Astrocyte of the hippocampus (primary cell): Measurements from ENCODE around the gene ADAMTS7.
"Not testable (repeated sequence)": the region's sequence is repeated elsewhere in the genome, so short reads cannot be mapped to it uniquely, and the experiment has no call there.

Experiments used
- DNase-seq: peaks from one replicate; pipeline ENCODE4 v3.0.0; 2011; ENCODE audit warnings: low read depth, low spot score

The ADAMTS7 gene

GRCh38 chr15:78753751-78754535 lies 57.3 kb downstream of the ADAMTS7 start:
- not testable (repeated sequence) for DNase-seq

DNA sequence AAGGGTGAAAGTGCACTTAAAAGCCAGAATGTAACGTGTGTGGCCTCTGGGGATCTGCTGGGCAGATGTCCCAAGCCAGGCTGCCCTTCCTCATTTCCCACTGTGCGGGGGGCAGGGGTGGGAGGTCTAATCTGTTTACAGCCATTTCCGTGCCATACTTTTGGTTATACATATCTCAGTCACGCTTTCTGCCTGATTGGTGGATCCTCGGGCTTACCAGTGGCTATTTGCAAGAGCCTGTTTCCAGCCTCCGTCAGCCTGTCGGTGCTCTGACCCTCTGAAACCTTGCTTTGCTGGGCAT lies 58.0 kb downstream of the ADAMTS7 start:
- not testable (repeated sequence) for DNase-seq

- DNase-seq = no peak
Measured at GRCh38 chr15:78752492-78753358, 58.5 kb downstream of the ADAMTS7 start.

DNA sequence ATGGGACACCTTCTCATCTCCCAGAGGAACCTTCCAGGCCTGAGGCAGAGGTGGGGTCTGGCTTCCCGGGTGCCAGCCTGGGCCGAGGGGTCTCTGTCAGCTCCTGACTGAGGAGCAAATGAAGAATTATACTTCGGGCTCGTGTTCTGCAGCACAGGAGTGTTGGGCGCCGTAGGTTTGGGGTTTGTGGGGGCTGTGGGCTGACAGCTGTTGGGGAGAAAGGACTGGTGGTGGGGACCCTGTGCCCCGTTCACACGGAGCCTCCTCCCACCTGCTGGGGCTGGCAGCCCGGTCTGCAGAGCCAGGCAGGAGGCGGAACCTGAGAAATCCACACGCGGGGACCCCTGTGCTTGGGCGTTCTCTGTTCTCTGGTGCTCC lies 59.7 kb downstream of the ADAMTS7 start:
- no peak for DNase-seq

DNA sequence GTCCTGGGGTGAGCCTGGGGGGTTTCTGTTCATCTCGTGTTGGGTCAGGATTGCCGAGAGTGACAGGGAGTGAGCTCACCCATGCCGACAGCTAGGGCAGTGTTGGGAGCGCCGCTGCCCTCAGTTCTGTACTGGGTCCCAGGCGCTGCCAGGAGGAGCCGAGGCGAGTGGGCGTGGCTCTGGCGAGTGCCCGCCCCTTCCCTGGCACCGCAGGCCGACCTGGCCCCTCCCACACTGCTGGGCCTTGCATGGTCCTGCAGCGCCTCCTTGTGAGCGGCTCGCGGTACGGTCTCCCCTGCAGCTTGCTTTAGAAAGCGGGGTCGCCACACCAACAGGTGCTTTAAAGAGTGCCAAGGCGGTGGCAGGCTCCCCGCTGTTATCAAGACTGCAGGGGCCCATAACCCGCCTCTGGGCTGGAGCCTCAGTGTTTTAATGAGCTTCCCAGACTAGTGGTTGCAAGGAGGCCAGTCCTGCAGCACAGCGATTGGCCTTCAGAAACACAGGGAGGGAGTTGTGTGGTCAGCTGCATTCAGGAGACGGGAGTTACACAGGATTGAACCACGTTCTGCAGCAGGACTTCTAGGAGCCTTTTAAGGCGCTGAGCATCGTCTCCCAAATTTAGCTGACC lies 60.2 kb downstream of the ADAMTS7 start:
- DNase-seq = peak; percentile 95

DNA sequence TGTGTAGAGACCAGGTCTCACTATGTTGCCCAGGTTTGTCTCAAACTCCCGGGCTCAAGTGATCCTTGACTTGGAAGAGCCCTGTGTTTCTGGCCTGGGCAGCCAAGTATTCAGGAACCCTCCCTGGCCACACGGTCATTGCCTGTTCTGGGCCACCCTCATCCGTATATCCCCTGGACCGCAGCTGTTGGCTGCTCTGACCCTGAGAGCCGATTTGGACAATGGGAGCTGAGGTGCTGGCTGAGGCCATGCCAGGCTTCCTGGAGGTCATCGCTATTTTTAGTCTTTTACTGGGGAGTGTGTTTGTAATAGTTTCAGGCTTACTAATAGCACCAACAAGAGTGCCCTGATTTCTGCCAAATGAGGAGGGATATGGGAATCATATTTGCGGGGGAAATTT lies 60.7 kb downstream of the ADAMTS7 start:
- no peak for DNase-seq

GRCh38 chr15:78749831-78750230 lies 61.4 kb downstream of the ADAMTS7 start:
- no peak for DNase-seq

DNA sequence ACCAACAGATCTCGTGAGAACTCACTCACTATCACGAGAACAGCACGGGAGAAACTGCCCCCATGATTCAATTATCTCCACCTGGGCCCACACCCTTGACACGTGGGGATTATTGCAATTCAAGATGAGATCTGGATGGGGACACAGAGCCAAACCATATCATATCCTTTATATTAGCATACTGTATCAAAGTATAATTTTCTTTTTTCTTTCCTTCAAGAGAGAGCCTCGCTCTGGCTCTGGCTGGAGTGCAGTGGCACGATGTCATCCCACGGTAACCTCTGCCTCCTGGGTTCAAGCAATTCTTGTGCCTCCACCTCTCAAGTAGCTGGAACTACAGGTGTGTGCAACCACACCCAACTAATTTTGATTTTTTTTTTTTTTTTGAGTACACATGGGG lies 63.4 kb downstream of the ADAMTS7 start:
- not testable (repeated sequence) for DNase-seq

GRCh38 chr15:78741674-78742073 lies 69.6 kb downstream of the ADAMTS7 start:
- not testable (repeated sequence) for DNase-seq

DNA sequence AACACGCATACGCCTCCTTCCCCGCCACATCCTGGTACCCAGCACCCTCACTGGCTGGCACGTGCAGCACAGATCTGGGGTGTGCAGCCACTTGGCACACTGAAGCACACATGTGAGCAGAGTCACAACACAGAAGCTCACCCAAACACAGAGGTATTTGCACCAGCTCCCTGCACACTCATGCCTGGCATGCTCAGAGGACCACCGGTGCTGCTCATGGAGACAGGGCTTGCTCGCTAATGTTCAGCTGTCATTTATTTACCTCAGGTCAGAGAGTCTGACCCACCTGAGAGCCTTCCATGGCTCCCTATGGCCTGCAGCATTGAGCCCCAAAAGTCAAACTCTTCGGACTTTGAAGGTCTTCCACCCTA lies 70.4 kb downstream of the ADAMTS7 start:
- no peak for DNase-seq

DNA sequence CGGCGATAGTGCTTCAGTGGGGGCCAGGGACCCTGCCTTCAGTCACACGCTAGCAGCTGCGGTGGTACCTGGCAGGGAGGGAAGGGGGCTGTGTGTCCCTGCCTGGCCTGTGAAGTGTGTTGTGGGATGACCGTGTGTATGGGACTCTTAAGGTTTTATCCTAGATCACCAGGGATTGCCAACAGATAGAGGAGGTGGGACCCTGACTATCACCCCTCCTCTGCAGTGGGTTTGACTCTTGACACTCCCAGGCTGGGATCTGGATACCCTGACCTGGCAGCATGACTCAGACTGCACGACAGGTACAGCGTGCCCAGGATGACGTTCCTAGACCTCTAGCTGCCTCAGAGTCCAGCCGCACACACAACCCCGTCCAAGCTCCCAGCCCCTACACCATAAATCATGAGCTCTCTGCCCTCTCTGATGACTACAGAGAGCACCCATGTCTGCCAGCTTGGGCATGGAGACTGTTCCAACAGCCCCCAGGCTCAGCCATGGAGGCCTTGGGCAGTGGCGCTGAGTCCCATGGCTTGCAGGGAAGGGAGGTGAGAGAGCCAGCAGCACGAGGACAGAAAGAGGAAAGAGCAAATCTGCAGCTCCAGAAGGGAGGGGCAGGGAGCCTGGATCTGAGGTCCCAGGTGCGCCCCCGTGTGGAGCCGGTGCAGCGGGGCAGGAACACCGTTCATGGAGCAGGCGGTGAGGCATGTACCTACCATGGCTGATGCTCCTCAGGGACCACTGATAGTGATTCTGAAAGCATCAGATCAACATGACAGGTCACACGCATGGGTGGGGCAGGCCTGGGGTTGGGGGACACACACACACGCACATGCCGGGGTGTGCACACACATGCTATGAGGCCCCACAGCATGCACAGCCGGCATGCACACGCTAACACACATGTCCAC lies 71.0 kb downstream of the ADAMTS7 start:
- DNase-seq = peak; percentile 47

GRCh38 chr15:78739206-78739605 lies 72.1 kb downstream of the ADAMTS7 start:
- no peak for DNase-seq

DNA sequence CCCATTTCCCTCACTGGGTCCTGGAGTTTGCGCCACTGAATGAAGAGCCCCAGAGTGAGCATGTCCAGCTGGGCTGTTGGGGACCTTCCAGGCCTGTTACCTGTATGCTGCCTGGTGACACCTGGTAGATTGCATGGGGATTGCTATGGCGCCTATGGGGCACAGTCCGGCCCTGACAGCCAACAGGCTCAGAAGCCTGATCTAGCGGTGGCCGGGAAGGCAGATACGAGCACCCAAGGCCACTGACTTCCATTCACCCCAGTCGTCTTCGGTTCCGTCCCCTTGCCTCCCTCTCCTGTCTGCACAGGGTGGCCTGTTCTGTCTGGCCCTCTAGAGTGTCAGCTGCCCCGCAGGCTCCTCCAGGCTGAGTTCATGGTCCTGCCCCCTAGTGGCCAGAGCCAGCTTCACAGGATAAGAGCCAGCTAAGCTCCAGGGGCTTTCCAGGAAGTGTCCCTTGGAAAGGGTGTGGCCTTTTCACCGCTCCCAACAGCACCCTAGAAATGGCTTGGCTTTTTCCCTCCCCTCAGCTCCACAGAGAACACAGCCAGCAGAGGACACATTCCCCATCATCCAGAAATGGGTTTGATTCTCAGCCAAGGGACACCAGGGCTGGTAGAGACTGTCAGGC lies 73.2 kb downstream of the ADAMTS7 start:
- peak; percentile 49 for DNase-seq

DNA sequence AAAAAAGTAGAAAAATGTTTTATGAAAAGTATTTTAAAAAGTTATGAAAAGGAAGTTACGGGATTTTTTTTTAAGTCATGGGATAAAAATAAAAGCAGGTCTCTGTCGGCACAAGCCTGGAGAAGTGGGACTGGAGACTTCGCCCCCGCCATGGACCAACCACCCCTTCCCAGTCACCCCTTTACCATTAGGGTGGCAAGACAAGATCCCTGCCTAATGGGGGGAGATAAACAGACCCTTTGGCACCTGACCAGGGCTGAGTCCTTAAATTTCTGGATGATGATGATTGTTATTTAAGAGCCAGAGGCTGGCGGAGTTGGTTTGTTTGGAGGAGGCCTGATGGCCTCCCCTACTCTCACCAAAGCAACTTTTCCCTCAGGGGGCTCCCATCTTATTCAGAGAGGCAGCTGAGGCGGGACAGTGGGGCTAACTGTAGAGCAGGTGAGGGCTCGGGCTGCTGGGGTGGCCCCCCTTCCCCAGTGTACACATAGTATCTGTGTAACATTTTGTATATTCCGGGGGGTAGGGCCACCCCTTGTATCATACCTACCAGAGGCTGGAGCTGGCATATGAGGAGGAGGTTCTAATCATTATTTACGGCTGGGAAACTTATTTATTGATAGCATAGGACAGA lies 74.0 kb downstream of the ADAMTS7 start:
- DNase-seq = no peak

DNA sequence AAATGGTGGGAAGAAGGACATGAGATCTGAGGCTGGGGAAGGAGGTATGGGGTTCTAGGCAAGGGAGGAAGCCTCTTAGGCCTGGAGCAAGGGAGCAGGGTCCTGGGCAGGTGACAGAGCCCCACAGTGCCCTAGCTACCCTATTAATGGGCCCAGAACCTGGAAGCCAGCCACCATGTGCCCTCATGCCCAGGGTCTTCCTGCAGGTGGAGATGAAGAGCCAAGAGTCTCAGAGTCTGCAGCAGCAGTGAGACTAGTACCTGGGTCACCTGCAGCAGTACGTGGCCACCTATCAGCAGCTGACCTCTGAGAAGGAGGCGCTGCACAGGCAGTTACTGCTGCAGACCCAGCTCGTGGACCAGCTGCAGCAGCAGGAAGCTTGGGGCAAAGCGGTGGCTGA lies 75.0 kb downstream of the ADAMTS7 start:
- not testable (repeated sequence) for DNase-seq

- DNase-seq = no peak
Measured at GRCh38 chr15:78734451-78735064, 76.7 kb downstream of the ADAMTS7 start.

DNA sequence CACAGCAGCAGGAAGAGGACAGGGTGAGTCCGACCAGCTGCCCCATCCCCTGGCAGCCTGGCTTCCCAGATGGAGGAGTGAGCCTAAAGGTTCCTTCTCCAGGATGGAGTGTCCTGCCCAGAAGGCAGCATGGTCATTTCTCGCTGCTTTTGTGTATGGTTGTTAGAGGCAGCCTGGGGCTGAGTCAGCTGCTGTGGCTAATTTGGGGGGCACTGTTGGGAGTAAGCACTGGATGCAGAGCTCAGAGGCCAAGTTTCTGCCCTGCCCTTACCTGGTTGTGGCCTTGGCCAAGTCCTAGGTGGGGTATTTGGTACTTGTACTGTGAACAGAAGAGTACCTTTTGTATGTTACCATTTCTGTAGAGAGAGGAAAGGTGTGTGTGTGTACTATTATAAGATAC lies 78.6 kb downstream of the ADAMTS7 start:
- no peak for DNase-seq

DNA sequence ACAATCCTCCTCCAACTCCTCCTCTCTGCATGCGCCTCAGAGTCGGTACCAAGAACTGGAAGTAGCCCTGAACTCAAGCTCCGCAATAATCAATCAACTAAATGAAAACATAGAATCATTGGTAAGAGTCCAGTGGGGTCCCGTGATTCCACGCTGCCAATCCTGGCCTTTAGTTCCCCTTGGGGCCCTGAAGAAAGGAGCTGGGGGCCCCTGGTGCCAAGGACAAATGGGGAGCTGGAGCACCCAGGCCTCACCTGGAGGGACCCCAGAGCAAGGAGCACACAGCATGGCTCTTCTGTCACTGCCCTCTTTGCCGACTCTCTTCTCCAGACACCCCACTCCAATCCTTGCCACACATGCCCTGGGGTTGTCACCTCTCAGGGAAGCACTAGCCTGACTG lies 80.3 kb downstream of the ADAMTS7 start:
- DNase-seq = no peak

DNA sequence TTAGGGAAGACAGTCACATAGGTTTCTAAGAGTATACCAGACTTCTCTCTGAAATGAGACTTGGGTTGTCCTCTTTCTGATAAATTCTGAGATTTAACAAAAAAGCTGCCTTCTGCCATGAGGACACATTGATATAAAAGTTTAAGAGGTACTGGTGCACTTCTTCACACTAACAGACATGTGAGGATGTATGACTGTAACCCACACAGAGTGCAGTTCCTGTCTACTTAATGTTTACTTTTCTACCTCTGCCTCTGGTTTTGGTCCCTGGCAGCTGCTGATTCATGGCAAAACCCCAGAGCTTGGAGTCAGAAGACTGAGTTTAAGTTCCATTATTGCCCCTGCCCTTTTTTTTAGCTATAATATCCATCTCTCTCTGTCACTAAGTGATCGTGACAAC lies 82.8 kb downstream of the ADAMTS7 start:
- DNase-seq = not testable (repeated sequence)

DNA sequence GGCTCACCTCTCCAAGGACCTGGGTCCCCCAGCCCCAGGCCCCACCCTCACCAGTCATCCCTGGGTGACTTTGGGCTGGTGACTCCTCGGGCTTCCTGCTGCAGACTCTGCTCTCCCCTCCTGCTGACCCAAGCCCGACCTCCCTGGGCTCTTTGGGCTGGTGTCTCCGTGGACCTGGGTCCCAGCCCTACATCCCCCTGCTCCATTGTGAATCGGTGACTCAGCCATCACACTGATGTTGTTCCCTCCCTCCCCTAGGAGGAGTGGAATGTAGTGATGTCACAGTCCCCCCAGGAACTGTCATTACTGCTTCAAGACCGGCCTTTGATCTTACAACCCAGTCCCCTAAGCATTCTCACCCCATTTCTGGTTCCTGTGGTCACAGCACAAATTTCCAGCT lies 83.7 kb downstream of the ADAMTS7 start:
- DNase-seq = peak; percentile 56
